ENCODE measurements around the gene D2HGDH.
"Not testable (repeated sequence)": the region's sequence is repeated elsewhere in the genome, so short reads cannot be mapped to it uniquely, and the experiment has no call there.

D2HGDH gene

GRCh38 chr2:241803387-241804325 is 69.2 kb downstream of the D2HGDH start:
- no peak for TF ChIP-seq CTCF (IDR thresholded peaks at IDR 0.05; ENCODE audit: insufficient read depth, low read depth, low read length, missing control alignments)
- peak; percentile 53 for DNase-seq (ENCODE audit: low read depth)
- H3K4me3 ChIP-seq (ENCODE audit: low read length), result peak overlapping the region; percentile 32

- no peak overlapping the region for H3K4me3 ChIP-seq (ENCODE audit: low read length)
- no peak for TF ChIP-seq CTCF (IDR thresholded peaks at IDR 0.05; ENCODE audit: insufficient read depth, low read depth, low read length, missing control alignments)
- no peak for DNase-seq (ENCODE audit: low read depth)
These were observed 70.1 kb downstream of the D2HGDH start for GRCh38 chr2:241804326-241805229.

GRCh38 chr2:241806217-241806616 is 71.8 kb downstream of the D2HGDH start:
- DNase-seq (ENCODE audit: low read depth); H3K4me3 ChIP-seq (ENCODE audit: low read length): not testable (repeated sequence)

- no peak overlapping the region for H3K4me3 ChIP-seq (ENCODE audit: low read length)
- no peak for TF ChIP-seq CTCF (IDR thresholded peaks at IDR 0.05; ENCODE audit: insufficient read depth, low read depth, low read length, missing control alignments)
These were observed 73.8 kb downstream of the D2HGDH start for GRCh38 chr2:241808051-241808720.

GRCh38 chr2:241808721-241809382 is 74.4 kb downstream of the D2HGDH start, which contains the start of gene NEU4:
TSS of gene NEU4 (plus strand) at chr2:241809193. CDS start at chr2:241814485, 5,292 bp downstream.
- no peak within 1 kb of the TSS for H3K4me3 ChIP-seq (ENCODE audit: low read length)
- TF ChIP-seq CTCF (IDR thresholded peaks at IDR 0.05; ENCODE audit: insufficient read depth, low read depth, low read length, missing control alignments), result no peak
- no peak for DNase-seq (ENCODE audit: low read depth)

More at GRCh38 chr2:241808051-241808720, 73.8 kb downstream of the D2HGDH start:
- DNase-seq (ENCODE audit: low read depth), result no peak

- no peak for TF ChIP-seq CTCF (IDR thresholded peaks at IDR 0.05; ENCODE audit: insufficient read depth, low read depth, low read length, missing control alignments)
- no peak for DNase-seq (ENCODE audit: low read depth)
- H3K4me3 ChIP-seq (ENCODE audit: low read length), result no peak overlapping the region
These were observed 75.2 kb downstream of the D2HGDH start for GRCh38 chr2:241809383-241810306.

Measured in epithelial cell of esophagus (primary cell).